Progenitor cell of endocrine pancreas (in vitro differentiated cells): ENCODE data around the gene BRCA1. TPM values are rescaled to one million over a fixed set of nuclear protein-coding genes. Genes with fewer than 3 reads are reported as not detected.

Experiments
- DNase-seq: peaks from one replicate; pipeline ENCODE4 v3.0.0; 2021; ENCODE audit warnings: low spot score; ENCODE audit not compliant: unreplicated experiment
- H3K27ac Mint-ChIP-seq: 2 replicates; pipeline ENCODE4 v1.8.0; 2021; ENCODE audit warnings: mild to moderate bottlenecking, moderate library complexity, mixed read lengths
- H3K27me3 Mint-ChIP-seq: 2 replicates; pipeline ENCODE4 v1.8.0; 2021; ENCODE audit warnings: mixed read lengths
- H3K36me3 Mint-ChIP-seq: 2 replicates; pipeline ENCODE4 v1.8.0; 2022; ENCODE audit warnings: mixed read lengths; ENCODE audit not compliant: insufficient read depth
- H3K4me1 Mint-ChIP-seq: 2 replicates; pipeline ENCODE4 v1.8.0; 2021; ENCODE audit warnings: low read depth, mixed read lengths
- H3K4me3 Mint-ChIP-seq: 2 replicates; pipeline ENCODE4 v1.8.0; 2021; ENCODE audit warnings: low read depth, mild to moderate bottlenecking, moderate library complexity, mixed read lengths
- H3K9me3 Mint-ChIP-seq: 2 replicates; pipeline ENCODE4 v1.8.0; 2021; ENCODE audit warnings: low read depth, mixed read lengths
- CTCF ChIP-seq: fragments of 200-600 bp; sonication (generic); IDR thresholded peaks from one replicate; pipeline ENCODE4 v1.5.0; 2021; ENCODE audit warnings: antibody characterized with exemption, mild to moderate bottlenecking; ENCODE audit not compliant: unreplicated experiment
- total RNA-seq: library from RNA; stranded (reverse); gene quantifications from 2 replicates; pipeline ENCODE4 v1.2.1, GENCODE V29; 2021

The BRCA1 gene
- total RNA-seq, 1 donor from 2014 or later, result 34.2 TPM

- H3K4me3 Mint-ChIP-seq, result peak within 1 kb of the TSS; percentile 88
- peak; percentile 75 for TF ChIP-seq CTCF
- peak; percentile 87 for DNase-seq
- no peaks in the 10 kb centered on the region for H3K27me3 Mint-ChIP-seq
- H3K36me3 Mint-ChIP-seq, result peaks cover 19% of the 10 kb centered on the region
- H3K9me3 Mint-ChIP-seq, result no peaks in the 10 kb centered on the region
- peak within 1 kb of the TSS; percentile 99 for H3K27ac Mint-ChIP-seq
- H3K4me1 Mint-ChIP-seq, result peaks cover 24% of the 10 kb centered on the region
Measured at GRCh38 chr17:42997984-42998938, 126.9 kb downstream of the BRCA1 start, which contains the start of gene RPL27. Gene RPL27 (plus strand): TSS chr17:42998419. CDS start chr17:42998751, 332 bp downstream.

GRCh38 chr17:42997390-42997983 is 127.7 kb downstream of the BRCA1 start:
- no peak for DNase-seq
- Mint-ChIP-seq H3K4me1 (peaks cover 24% of the 10 kb centered on the region), H3K27me3 (no peaks in the 10 kb centered on the region), H3K9me3 (no peaks in the 10 kb centered on the region), H3K36me3 (peaks cover 18% of the 10 kb centered on the region), H3K4me3 (peak overlapping the region; percentile 88), H3K27ac (peak overlapping the region; percentile 99)
- no peak for TF ChIP-seq CTCF

Other genes starting within 250 kb of the BRCA1 start
- gene G6PC1, start 224.6 kb downstream of the BRCA1 start, total RNA-seq, result not detected in 2 replicates
- gene AARSD1, start 160.9 kb downstream of the BRCA1 start, total RNA-seq, result 59.3 and 69.8 TPM in 2 replicates
- 5.6 and 6.5 TPM in 2 replicates for gene PTGES3L, start 145.3 kb downstream of the BRCA1 start, total RNA-seq
- gene RUNDC1, start 144.8 kb downstream of the BRCA1 start, total RNA-seq, result 21.0 and 22.6 TPM in 2 replicates
- 862 and 881 TPM in 2 replicates for gene RPL27, start 126.9 kb downstream of the BRCA1 start, total RNA-seq
- 1.2 and 1.6 TPM in 2 replicates for gene IFI35, start 118.6 kb downstream of the BRCA1 start, total RNA-seq
- gene VAT1, start 103.0 kb downstream of the BRCA1 start, total RNA-seq, result 201 and 202 TPM in 2 replicates
- gene RND2, start 100.1 kb downstream of the BRCA1 start, total RNA-seq, result 12.4 and 14.6 TPM in 2 replicates
- gene NBR1, start 45.9 kb upstream of the BRCA1 start, total RNA-seq, result 54.8 and 59.5 TPM in 2 replicates
- gene TMEM106A, start 86.5 kb upstream of the BRCA1 start, total RNA-seq, result 5.1 and 8.6 TPM in 2 replicates
- not detected in 2 replicates for gene CCDC200, start 103.3 kb upstream of the BRCA1 start, total RNA-seq
- 7,084 and 7,668 TPM in 2 replicates for gene RNU2-1, start 108.6 kb upstream of the BRCA1 start, total RNA-seq